ENCODE data around the gene BUD23.
A peak's percentile ranks its signal among the peaks of the same experiment; 100 is the strongest.
"Not testable (repeated sequence)": the region's sequence is repeated elsewhere in the genome, so short reads cannot be mapped to it uniquely, and the experiment has no call there.

The BUD23 gene, protein sequence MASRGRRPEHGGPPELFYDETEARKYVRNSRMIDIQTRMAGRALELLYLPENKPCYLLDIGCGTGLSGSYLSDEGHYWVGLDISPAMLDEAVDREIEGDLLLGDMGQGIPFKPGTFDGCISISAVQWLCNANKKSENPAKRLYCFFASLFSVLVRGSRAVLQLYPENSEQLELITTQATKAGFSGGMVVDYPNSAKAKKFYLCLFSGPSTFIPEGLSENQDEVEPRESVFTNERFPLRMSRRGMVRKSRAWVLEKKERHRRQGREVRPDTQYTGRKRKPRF

DNA sequence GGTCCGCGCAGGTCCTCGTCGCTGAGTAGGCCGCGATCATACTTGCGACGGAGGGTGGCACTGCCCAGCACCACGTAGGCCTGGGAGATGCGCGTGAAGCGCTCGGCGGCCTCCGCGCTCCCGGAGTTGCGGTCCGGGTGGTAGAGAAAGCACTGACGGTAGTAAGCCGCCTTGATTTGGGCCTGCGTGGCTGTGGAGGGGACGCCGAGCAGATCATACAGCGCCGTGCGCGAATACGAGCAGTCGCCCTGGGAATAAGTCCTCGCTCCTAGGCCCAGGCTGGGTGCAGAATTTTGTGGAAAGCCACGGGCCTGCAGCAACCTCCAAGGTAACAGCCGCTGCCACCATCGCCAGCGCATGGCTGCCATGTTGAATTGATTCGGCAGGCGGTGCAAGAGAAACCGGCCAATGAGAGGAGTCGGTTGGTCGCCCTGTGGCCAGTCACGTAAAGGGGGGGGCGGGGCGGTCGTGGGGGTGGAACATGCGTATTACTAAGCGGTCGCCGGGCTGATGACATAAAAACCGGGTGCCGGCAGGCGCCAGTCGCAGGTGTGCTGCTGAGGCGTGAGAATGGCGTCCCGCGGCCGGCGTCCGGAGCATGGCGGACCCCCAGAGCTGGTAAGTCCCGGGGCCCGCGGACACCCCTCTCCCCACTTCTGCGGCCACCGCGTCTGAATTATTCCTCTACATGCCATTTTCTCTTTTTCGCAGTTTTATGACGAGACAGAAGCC is at the start of gene BUD23, which contains the start of gene DNAJC30:
Gene BUD23 (plus strand): TSS at position 542 of the 732 bp plus-strand sequence. CDS start 29 bp downstream, at position 571.
Gene DNAJC30 (minus strand): TSS at position 398 of the 732 bp plus-strand sequence. CDS start 30 bp downstream, at position 368.
- DNase-seq (ENCODE audit: low read depth, low spot score): peak; percentile 83
- H3K27ac ChIP-seq: peak within 1 kb of the TSS; percentile 53

DNA sequence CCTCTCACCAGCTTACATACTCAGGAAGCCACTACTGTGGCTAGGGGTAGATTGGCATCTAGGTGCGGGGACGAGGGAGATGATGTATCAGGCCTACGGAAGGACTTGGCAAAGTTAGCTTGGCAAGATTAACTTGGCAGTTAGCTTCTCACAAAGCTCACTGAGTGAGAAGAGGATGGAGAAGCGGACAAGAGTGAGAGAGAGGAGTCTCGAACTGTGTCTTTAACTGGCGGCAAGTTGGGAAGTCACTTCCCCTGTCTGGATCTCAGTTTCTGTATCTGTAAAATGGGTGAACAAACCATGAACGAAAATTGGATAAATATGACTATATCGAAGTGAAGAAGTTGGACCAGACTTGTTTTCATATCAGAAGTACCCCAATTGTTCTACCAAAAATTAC is 49.6 kb upstream of the BUD23 start:
- no peak overlapping the region for H3K27ac ChIP-seq
- DNase-seq (ENCODE audit: low read depth, low spot score): no peak

DNA sequence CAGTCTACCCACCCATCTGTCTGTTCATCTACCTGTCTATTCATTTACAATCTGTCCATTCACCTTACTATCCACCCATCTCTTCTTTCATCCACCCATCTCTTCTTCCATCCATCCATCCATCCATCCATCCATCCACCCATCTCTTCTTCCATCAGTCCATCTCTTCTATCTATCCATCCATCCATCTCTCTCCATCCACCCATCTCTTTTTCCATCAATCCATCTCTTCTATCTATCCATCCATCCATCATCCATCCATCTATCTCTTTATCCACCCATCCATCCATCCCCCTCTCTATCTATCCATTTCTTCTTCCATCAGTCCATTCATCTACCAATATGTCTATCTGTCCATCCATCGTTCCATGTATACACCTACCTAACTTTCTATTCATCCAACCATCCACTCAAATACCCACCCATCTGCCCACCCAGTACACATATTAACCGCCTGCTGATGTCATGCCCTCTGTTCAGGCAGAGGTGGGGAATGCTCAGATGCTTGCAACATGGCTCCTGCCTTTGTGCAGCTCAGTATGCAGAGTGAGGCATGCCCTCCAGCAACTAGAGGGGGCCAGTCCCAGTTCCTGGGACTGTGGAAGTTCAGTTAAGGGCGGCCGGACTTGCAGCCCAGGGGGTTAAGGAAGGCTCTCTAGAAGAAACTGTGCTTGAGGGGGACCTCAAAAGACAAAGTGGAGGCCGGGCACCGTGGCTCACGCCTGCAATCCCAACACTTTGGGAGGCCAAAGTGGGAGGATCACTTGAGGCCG is 47.8 kb upstream of the BUD23 start:
- no peak overlapping the region for H3K27ac ChIP-seq
- no peak for DNase-seq (ENCODE audit: low read depth, low spot score)

DNA sequence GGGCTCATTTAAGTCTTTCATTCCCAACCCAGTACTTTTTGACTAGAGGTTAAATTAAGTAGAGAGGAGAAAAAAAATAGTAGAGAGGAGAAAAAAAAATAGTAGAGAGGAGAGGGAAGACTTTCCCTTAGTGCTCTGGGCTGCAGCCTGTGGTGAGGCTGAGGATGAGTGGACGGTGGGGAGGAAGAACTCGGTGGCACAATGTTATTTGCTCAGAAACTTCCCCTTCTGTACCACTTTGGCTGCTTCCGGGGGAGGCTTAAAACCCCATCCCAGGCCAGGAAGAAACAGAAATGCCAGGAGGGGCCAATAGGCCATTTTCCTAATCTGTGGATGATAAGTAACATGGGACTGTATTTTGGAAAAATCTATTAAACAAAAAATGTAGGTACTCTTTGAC is 44.5 kb upstream of the BUD23 start:
- DNase-seq (ENCODE audit: low read depth, low spot score): no peak
- no peak overlapping the region for H3K27ac ChIP-seq

DNA sequence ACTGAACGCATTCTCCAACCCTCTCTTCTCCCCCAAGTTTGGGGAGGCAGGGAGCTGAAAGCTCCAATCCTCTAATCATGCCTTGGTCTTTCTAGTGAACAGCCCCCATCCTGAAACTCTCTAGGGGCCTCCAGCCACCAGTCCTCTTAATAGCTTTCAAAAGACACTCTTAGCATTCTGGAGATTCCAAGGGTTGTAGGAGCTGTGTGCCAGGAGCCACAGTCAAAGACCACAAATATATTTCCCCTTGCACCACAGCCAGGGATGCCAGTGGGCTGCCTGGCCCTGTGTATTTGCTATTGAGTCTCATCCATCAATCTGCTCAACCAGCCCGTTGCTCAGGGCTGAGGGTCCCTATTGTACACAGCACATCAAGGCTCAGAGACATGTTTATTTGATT is 40.6 kb upstream of the BUD23 start:
- DNase-seq (ENCODE audit: low read depth, low spot score): no peak
- no peak overlapping the region for H3K27ac ChIP-seq

DNA sequence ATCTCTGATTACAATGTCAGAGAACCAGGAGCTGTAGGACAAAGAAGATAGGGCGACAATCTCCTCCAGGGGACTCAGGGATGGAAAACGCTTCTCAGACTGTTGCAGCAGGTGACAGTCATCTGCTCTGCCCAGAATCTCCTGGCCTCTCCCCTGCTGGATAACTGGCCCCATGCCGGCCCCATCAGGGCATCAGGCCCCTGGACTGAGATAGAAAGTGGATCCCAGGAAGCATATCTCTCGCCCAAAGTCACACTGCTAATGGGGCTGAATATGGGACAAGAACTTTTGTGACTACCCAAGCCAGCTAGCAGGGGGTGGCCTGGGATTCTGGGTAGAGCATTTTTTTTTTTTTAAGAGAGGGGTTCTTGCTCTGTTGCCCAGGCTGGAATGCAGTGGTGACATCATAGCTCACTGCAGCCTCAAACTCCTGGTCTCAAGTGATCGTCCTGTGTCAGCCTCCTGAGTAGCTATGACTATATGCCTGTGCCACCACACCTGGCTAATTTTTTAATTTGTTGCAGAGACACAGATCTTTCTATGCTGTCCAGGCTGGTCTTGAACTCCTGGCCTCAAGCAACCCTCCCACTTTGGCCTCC is 38.6 kb upstream of the BUD23 start:
- no peak overlapping the region for H3K27ac ChIP-seq
- DNase-seq (ENCODE audit: low read depth, low spot score): no peak

DNA sequence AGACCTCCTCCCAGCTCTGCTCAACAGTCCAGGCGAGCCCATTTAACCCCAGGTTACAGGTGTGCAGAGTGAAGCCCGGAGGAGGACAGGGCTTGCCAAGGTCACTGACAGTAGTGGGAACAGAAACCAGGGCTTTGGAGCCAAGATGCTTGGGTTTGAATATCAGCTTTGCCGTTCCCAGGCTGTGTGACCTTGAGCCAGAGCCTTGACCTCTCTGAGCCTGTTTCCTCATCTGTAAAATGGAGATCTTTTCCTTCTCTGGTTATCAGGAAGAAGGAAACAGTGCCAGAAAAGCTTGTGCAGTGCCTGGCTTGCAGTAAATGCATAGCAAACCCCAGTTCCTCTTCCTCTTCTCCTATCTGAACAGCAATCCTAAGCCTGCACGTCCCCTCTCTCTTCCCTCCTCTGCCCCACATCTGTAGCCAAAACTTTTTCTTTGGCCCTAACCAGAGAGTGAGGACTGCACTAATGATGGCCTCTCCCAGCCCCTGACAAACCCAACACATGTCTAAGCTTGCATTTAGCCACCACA is 37.7 kb upstream of the BUD23 start:
- H3K27ac ChIP-seq: no peak overlapping the region
- no peak for DNase-seq (ENCODE audit: low read depth, low spot score)

DNA sequence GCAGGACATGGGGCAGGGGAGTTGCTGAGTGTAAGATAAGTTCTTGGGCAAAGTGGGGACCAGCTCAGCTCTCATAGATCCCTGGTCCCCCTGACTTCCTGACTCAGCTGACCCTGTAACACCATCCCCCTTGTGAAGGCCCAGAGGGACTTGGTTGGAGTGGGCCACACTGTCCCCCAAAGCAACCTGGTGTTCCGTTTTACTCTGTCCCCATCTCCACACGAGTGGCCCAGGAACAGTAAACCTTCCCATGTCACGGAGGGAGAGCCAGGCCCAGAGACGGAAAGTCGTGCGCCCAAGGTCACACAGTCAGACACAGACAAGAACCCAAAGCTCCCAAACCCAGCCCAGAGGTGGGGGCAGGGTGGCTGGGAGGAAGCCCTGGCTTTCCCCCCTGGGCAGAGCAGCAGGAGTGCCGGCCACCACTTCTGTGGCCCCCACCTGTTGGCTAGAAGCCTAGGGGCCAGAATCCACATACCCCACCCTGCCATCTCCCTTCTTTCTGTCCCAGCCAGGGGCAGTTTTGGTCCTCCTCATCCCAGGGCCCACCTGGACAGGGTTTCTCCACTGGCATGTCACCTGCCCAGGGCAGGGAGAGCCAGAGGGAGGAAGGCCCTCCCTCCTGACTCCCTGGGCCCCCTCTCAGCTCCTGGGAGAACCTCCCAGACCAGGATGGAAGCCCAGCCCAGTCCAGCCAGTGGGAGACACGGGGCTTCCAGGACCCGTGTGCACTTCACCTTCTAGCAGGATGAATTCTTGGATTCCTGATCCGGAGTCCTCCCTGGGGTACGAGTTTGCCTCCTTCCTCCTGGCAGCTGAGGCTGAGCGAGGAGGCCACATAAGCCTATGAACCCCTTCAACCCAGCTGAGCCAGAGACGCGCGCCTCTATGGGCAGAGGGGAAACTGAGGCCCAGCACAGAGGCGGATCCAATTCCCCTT is 36.3 kb upstream of the BUD23 start:
- no peak overlapping the region for H3K27ac ChIP-seq
- DNase-seq (ENCODE audit: low read depth, low spot score): no peak

DNA sequence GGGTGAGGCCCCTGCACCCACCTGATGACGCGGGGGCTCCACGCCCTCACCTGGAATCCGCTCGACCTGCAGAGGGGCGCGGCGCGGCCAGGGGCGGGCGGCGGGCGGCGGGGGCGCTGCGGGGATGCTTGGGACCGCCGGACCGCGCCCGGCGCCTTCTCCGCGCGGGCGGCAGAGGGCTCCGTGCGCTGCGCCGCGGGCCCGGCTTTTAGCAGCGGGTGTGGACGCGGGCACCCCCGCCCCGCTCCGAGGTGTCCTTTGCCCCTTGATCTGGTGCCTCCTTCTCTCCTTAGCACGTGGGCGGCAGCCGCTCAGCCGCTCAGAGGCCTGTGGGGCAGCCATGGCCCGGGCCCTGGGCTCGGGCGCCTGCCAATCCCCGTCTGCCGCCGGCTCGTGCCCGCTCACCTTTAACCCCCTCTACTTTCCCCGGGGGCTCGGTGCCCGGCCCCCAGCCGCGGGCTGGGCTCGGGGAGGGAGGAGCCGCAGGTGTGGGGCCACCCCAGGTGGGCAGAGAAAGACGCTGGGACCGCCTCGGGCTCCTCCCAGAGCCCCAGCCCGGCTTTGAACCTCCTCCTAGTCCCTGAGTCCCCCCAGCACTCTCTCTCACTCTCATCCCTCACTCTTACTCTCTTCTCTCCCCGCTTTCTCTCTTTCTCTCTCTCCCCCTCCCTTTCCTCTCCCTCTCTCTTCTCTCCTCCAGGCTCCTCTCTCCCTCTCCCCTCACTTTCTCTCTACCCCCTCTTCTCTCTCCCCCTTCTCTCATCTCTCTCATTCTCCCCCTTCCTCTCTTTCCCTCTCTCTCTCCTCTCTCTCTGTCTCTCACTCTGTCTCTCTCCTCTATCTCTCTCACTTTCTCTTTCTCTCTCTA is 35.4 kb upstream of the BUD23 start:
- DNase-seq (ENCODE audit: low read depth, low spot score): no peak
- no peak overlapping the region for H3K27ac ChIP-seq

DNA sequence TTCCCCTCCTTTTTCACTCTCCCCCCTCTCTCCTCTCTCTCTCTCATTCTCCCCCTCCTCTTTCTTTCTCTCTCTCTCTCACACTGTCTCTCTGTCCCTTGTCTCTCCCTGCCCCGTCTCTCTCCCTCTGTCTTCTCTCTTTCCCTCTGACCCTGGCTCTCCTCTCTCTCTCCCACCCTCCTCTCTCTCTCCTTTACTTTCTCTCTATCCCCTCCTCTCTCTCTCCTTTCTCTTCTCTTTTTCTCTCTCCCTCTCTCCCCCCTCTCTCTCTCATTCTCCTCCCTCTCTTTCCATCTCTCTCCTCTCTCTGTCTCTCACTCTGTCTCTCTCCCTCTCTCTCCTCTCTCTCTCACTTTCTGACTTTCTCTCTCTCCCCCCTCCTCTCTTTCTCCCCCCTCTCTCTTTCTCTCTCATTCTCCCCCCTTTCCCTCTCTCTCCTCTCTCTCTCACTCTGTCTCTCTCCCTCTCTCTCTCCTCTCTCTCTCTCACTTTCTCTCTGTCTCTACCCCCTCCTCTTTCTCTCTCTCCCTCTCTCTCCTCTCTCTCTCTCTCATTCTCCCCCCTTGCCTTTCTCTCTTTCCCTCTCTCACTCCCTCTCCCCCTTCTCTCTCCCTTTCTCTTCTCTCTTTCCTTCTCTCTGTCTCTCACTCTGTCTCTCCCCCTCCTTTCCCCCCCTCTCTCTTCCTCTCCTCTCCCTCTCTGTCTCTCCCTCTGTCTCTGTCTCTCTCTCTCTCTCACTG is 34.6 kb upstream of the BUD23 start:
- no peak overlapping the region for H3K27ac ChIP-seq
- no peak for DNase-seq (ENCODE audit: low read depth, low spot score)

DNA sequence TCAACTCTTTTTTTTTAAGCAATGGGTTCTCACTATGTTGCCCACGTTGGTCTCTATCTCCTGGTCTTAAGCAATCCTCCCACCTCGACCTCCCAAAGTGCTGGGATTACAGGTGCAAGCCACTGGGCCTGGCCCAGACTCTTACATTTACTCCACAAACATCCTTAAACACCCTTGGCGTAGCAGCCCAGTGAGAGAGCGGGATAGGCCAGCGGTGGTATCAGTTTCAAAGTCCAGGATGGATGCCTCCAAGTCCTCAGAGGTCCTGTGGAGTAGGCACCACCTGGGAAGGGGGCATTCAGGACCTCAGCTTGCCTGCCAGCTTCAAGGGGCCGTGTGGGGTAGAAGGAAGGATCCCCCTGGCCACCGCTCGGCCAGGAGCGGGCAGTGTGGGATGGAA is 33.8 kb upstream of the BUD23 start:
- DNase-seq (ENCODE audit: low read depth, low spot score): no peak
- no peak overlapping the region for H3K27ac ChIP-seq

DNA sequence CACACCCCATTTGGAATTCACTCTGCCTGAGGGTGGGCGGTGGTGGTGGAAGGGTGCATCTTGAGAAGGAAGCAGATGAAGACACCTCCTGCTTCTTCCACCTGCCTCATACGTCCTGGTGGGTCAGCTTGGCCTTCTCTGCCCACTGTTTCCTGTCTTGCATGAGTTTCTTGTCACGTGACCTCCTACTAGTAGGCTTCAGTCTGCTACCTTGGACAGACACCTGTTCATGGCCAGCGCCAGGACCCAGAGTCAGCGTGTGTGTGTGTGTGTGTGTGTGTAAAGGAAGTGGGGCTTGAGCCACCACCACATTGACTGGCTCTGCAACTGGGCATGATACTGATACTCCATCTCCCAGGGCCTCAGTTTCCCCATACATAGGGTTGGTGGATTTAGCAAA is 32.9 kb upstream of the BUD23 start:
- no peak for DNase-seq (ENCODE audit: low read depth, low spot score)
- no peak overlapping the region for H3K27ac ChIP-seq

DNA sequence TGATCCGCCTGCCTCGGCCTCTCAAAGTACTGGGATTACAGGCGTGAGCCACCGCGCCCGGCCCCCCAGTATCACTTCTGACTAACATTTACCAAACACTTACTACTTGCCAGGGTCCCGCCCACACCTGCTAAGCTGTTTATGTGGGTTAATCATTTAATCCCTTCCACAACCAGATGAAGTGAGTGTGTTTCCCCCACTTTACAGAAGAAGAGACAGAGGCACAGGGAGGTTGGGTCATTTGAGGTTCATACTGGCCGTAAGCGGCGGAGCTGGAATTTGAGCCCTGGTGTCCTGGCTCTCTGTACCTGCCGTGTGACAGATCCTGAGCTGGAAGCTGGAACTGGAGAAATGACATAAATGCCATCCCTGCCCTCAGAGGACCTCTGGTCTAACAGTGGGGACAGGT is 30.9 kb upstream of the BUD23 start:
- H3K27ac ChIP-seq: no peak overlapping the region
- no peak for DNase-seq (ENCODE audit: low read depth, low spot score)

DNA sequence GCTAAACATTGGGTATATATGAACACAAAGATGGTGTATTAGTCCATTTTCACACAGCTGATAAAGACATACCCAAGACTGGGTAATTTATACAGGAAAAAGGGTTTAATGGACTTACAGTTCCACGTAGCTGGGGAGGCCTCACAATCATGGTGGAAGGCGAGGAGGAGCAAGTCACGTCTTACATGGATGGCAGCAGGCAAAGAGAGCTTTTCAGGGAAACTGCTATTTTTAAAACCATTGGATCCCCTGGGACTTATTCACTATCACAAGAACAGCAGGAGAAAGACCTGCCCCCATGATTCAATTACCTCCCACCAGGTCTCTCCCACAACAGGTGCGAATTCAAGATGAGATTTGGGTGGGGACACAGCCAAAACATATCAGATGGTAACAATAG is 28.1 kb upstream of the BUD23 start:
- not testable (repeated sequence) for H3K27ac ChIP-seq; DNase-seq (ENCODE audit: low read depth, low spot score)

DNA sequence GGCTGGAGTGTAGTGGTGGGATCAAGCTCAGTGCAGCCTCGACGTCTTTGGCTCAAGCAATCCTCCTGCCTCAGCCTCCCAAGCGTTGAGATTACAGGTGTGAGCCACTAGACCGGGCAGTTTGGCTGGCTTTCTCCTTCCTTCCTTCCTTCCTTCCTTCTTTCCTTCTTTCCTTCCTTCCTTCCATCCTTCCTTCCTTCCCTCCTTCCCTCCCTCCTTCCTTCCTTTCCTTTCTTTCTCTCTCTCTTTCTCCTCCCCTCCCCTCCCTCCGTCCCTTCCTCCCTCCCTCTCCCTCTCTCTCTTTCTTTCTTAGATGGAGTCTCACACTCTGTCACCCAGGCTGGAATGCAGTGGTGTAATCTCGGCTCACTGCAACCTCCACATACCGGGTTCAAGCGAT is 23.4 kb upstream of the BUD23 start:
- no peak overlapping the region for H3K27ac ChIP-seq
- DNase-seq (ENCODE audit: low read depth, low spot score): no peak

DNA sequence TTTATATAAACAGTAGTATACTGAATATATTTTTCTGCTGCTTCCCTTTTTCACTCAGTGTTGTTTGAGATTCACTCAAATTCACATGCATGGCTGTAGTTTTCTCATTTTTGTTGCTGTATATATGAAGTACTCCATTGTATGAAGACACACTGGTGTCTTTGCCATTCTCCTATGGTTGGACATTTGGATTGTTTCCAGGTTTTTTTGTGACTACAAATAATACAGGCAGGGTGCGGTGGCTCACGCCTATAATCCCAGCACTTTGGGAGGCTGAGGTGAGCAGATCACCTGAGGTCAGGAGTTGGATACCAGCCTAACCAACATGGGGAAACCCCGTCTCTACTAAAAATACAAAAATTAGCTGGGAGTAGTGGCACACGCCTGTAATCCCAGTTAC is 22.8 kb upstream of the BUD23 start:
- DNase-seq (ENCODE audit: low read depth, low spot score); H3K27ac ChIP-seq: not testable (repeated sequence)

DNA sequence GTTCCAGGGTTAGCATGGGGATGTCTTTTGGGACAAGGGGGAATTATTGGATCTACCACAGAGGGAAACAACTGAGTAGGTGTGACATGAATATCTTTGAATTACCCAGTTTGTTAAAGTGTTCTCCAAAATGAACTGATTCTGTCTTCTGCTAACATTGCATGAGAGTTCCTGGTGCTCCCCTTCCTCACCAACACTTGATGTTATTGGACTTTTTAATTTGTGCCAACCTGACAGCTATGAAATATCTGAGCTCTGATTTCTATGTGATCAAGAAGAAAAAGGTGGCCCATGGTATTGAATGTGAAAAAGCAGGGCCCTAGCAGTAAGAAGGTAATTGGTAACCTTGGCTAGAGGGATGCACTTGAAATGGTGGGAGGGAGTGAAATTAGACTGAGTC is 20.4 kb upstream of the BUD23 start:
- H3K27ac ChIP-seq: no peak overlapping the region
- DNase-seq (ENCODE audit: low read depth, low spot score): no peak
